GM12875 (cell line): ENCODE results near the gene KCNIP4.

Experiments used
- H3K4me3 ChIP-seq: one replicate; pipeline ENCODE4 v1.5.1; 2011; ENCODE audit warnings: low read depth, low read length, control low read depth
- CTCF ChIP-seq: IDR thresholded peaks from 2 replicates; pipeline ENCODE4 v1.5.1; 2011; ENCODE audit warnings: low read depth, mild to moderate bottlenecking, control low read depth, inconsistent platforms, low read length, moderate library complexity, borderline replicate concordance; ENCODE audit not compliant: insufficient read depth

KCNIP4 gene

GRCh38 chr4:21271439-21272052 lies 677.0 kb downstream of the KCNIP4 start:
- no peak for TF ChIP-seq CTCF
- H3K4me3 ChIP-seq: no peak overlapping the region

- no peak overlapping the region for H3K4me3 ChIP-seq
- no peak for TF ChIP-seq CTCF
These were observed 700.2 kb downstream of the KCNIP4 start for GRCh38 chr4:21248331-21248730.

GRCh38 chr4:21242163-21242562 lies 706.4 kb downstream of the KCNIP4 start:
- TF ChIP-seq CTCF: no peak
- H3K4me3 ChIP-seq: no peak overlapping the region

GRCh38 chr4:21226637-21227538 lies 721.7 kb downstream of the KCNIP4 start:
- TF ChIP-seq CTCF: no peak
- H3K4me3 ChIP-seq: no peak overlapping the region

GRCh38 chr4:21211846-21212245 lies 736.7 kb downstream of the KCNIP4 start:
- H3K4me3 ChIP-seq: no peak overlapping the region
- TF ChIP-seq CTCF: no peak

GRCh38 chr4:21209860-21210259 lies 738.7 kb downstream of the KCNIP4 start:
- TF ChIP-seq CTCF: no peak
- H3K4me3 ChIP-seq: no peak overlapping the region
